Rectal smooth muscle tissue (tissue), 1 donor: ENCODE data around the gene MAN2C1.
"Not testable (repeated sequence)": the region's sequence is repeated elsewhere in the genome, so short reads cannot be mapped to it uniquely, and the experiment has no call there.

Experiments
- H3K27ac ChIP-seq: one replicate; pipeline ENCODE4 v1.7.0; 2013; ENCODE audit warnings: low read depth, low read length, inconsistent platforms
- H3K27me3 ChIP-seq: one replicate; pipeline ENCODE4 v1.7.0; 2013; ENCODE audit warnings: low read length; ENCODE audit not compliant: control insufficient read depth, insufficient read depth
- H3K36me3 ChIP-seq: one replicate; pipeline ENCODE4 v1.7.0; 2013; ENCODE audit warnings: low read length; ENCODE audit not compliant: control insufficient read depth, insufficient read depth
- H3K4me1 ChIP-seq: one replicate; pipeline ENCODE4 v1.7.0; 2013; ENCODE audit warnings: low read length; ENCODE audit not compliant: control insufficient read depth, insufficient read depth
- H3K4me3 ChIP-seq: one replicate; pipeline ENCODE4 v1.7.0; 2013; ENCODE audit warnings: low read length
- H3K9ac ChIP-seq: one replicate; pipeline ENCODE4 v1.7.0; 2013; ENCODE audit warnings: low read length

Gene MAN2C1

GRCh38 chr15:75332093-75332492, 36.3 kb downstream of the MAN2C1 start:
- not testable (repeated sequence) for H3K4me1 ChIP-seq, H3K27ac ChIP-seq, H3K9ac ChIP-seq, H3K4me3 ChIP-seq, H3K36me3 ChIP-seq, H3K27me3 ChIP-seq

DNA sequence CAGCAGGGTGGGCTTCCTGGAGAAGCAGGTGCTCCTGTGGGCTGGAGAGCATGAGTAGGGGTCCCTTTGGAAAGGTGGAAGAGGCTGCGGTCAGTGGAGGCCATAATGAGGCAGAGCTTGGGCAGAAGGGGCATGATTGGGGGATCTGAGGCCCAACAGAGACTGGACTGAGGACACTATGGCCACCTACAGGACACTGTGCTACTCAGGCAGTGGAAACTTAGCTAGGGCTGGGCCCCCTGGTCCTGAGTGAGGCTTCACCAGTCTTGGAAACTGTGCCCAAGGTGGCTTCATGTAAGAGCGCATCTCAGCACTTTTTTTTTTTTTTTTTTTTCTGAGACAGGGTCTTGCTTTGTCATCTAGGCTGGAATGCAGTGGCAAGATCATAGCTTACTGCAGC, 38.8 kb downstream of the MAN2C1 start:
- no peaks in the 10 kb centered on the region for H3K4me1 ChIP-seq
- H3K4me3 ChIP-seq = no peak overlapping the region
- H3K9ac ChIP-seq = no peak overlapping the region
- H3K27me3 ChIP-seq = no peaks in the 10 kb centered on the region
- no peak overlapping the region for H3K27ac ChIP-seq
- no peaks in the 10 kb centered on the region for H3K36me3 ChIP-seq

GRCh38 chr15:75328493-75329314, 39.7 kb downstream of the MAN2C1 start:
- Histone ChIP-seq H3K4me3 (no peak overlapping the region), H3K4me1 (no peaks in the 10 kb centered on the region), H3K9ac (no peak overlapping the region)

GRCh38 chr15:75327491-75327890, 40.9 kb downstream of the MAN2C1 start:
- no peak overlapping the region for H3K9ac ChIP-seq
- H3K36me3 ChIP-seq = no peaks in the 10 kb centered on the region
- no peak overlapping the region for H3K4me3 ChIP-seq
- no peaks in the 10 kb centered on the region for H3K4me1 ChIP-seq
- H3K27ac ChIP-seq = no peak overlapping the region
- no peaks in the 10 kb centered on the region for H3K27me3 ChIP-seq

More at GRCh38 chr15:75328493-75329314, 39.7 kb downstream of the MAN2C1 start:
- H3K27me3 ChIP-seq = no peaks in the 10 kb centered on the region
- H3K36me3 ChIP-seq = no peaks in the 10 kb centered on the region
- no peak overlapping the region for H3K27ac ChIP-seq

- H3K9ac ChIP-seq = no peak overlapping the region
- no peaks in the 10 kb centered on the region for H3K36me3 ChIP-seq
- H3K27me3 ChIP-seq = no peaks in the 10 kb centered on the region
- no peak overlapping the region for H3K27ac ChIP-seq
- no peak overlapping the region for H3K4me3 ChIP-seq
- no peaks in the 10 kb centered on the region for H3K4me1 ChIP-seq
These were observed 41.4 kb downstream of the MAN2C1 start for GRCh38 chr15:75327005-75327404.

DNA sequence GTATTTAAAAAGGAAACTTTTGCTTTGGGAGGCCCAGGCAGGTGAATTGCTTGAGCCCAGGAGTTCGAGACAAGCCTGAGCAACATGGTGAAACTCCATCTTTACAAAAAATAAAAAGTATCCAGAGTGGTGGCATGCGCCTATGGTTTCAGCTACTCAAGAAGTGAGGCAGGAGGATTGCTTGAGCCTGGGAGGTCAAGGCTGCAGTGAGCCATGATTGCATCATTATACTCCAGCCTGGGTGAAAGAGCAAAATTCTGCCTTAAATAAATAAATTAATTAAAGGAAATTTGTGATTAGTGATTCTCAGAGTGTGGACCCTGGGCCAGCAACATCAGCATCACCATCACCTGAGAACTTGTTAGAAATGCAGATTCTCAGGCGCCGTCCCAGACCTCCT, 42.5 kb downstream of the MAN2C1 start:
- Histone ChIP-seq H3K27me3 (no peaks in the 10 kb centered on the region), H3K4me1 (no peaks in the 10 kb centered on the region), H3K4me3 (no peak overlapping the region), H3K36me3 (no peaks in the 10 kb centered on the region), H3K9ac (no peak overlapping the region), H3K27ac (no peak overlapping the region)

DNA sequence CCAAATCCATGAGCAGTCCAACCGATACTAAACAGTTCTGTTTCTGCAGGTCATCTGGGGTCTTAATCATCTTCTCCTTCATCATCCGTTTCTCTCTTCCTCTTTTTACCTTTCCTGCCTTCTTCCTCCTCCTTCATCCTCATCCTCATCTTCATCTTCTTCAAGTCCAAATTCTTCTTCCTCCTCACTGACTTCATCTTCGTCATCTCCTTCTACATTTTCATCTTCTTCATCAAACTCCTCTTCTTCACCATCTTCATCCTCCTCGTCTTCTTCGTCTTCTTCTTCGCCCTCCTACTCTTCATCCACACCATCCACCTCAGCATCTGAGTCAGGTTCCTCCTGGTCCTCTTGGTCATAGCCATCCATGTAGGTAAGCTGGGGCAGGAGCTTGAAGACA, 46.7 kb downstream of the MAN2C1 start:
- no peak overlapping the region for H3K9ac ChIP-seq
- no peak overlapping the region for H3K4me3 ChIP-seq
- no peak overlapping the region for H3K27ac ChIP-seq
- no peaks in the 10 kb centered on the region for H3K36me3 ChIP-seq
- no peaks in the 10 kb centered on the region for H3K4me1 ChIP-seq
- H3K27me3 ChIP-seq = no peaks in the 10 kb centered on the region

DNA sequence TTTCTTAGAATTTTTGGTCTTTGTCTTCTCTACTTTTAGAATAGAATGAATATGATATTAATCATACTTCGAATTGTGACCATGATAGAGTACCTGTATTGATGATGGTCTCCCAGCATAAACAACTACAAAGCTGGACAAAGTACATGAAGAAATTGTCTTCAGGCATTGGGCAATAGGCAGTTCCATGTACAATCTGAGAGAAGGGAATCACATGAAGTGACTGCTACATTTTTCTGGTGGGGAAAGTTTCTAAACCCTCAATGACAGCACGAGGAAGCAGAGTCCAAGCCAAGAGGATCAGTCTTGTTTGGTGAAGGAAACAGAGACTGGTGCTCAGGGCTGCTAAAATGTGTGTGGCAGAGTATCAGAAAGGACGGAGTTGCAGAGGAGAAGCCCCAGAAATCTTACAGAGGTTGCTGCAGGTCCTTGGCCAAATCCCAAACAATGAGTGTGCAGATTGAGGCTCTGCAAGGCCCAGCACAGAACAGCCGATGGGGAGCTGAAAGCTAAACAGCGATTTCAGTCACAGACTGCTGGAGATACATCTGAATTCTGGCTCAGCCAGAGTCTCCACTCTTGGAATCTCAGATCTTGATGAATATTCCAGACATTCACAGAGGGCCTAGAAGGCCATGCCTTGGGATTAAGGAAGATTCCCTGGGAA, 49.0 kb downstream of the MAN2C1 start:
- not testable (repeated sequence) for H3K4me3 ChIP-seq, H3K36me3 ChIP-seq, H3K4me1 ChIP-seq, H3K27me3 ChIP-seq, H3K9ac ChIP-seq, H3K27ac ChIP-seq

DNA sequence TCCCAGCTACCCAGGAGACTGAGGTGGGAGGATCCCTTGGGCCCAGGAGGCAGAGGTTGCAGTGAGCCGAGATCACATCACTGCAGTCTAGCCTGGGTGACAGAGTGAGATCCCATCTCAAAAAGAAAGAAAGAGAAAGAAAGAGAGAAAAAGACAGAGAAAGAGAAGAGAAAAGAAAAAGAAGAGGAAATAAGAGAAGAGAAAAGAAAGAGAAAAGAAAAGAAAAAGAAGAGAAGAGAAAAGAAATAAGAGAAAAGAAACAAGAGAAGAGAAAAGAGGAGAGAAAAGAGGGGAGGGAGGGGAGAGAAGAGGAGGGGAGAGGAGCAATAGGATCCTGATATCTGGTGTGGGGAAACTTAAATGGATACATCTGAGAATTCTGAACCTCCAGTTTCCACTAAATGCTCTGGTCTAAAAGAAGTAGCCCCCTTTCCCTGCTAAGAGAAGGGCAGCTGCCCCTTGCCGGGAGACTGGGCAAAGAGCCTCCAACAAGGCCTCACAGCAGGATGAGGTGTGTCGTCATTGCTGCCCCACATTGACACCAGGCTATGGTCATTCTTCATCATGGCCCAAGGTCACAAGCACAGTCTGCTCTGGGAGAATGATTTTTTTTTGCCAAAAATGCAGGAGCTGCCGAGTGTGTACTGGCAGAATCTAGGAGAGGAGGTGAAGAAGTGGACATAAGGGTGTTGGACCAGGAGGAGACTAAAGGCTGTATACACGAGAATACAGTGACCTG, 53.7 kb downstream of the MAN2C1 start:
- no peaks in the 10 kb centered on the region for H3K27me3 ChIP-seq
- no peak overlapping the region for H3K9ac ChIP-seq
- H3K27ac ChIP-seq = no peak overlapping the region
- H3K4me3 ChIP-seq = no peak overlapping the region
- no peaks in the 10 kb centered on the region for H3K36me3 ChIP-seq
- no peaks in the 10 kb centered on the region for H3K4me1 ChIP-seq

- Histone ChIP-seq H3K9ac (no peak overlapping the region), H3K27ac (no peak overlapping the region), H3K4me1 (no peaks in the 10 kb centered on the region)
These were observed 55.1 kb downstream of the MAN2C1 start for GRCh38 chr15:75313116-75313845.

DNA sequence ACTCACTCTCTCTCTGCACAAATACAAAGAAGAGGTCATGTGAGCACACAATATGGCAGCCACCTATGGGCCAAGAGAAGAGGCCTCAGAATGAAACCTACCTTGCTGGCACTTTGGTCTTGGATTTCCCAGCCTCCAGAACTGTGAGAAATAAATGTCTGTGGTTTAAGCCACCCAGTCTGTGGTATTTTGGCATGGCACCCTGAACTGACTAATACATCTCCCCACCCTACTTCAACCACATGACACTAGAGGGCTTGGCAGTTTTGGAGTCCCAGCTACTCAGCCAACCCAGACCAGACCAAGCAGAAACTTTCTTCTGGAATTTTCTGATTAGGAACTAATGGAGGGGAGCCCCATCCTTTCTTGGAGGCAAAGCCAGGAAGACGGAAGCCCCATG, 55.9 kb downstream of the MAN2C1 start:
- H3K27me3 ChIP-seq, H3K4me3 ChIP-seq, H3K36me3 ChIP-seq, H3K9ac ChIP-seq, H3K4me1 ChIP-seq, H3K27ac ChIP-seq: not testable (repeated sequence)

More at GRCh38 chr15:75313116-75313845, 55.1 kb downstream of the MAN2C1 start:
- Histone ChIP-seq H3K4me3 (no peak overlapping the region), H3K27me3 (no peaks in the 10 kb centered on the region), H3K36me3 (no peaks in the 10 kb centered on the region)

- no peak overlapping the region for H3K4me3 ChIP-seq
- H3K27me3 ChIP-seq = no peaks in the 10 kb centered on the region
- H3K4me1 ChIP-seq = no peaks in the 10 kb centered on the region
- H3K27ac ChIP-seq = no peak overlapping the region
- no peaks in the 10 kb centered on the region for H3K36me3 ChIP-seq
- no peak overlapping the region for H3K9ac ChIP-seq
These were observed 58.7 kb downstream of the MAN2C1 start for GRCh38 chr15:75309711-75310110.
